WTC11 (cell line): ENCODE data around the gene ZNF764. TPM values are rescaled to one million over a fixed set of nuclear protein-coding genes. Genes with fewer than 3 reads are reported as not detected.

Experiments used
- ATAC-seq: fragments of 200-7000 bp; cut with Tn5 transposase; 2 replicates; pipeline ENCODE4 v1.10.0; 2021; ENCODE audit warnings: mild to moderate bottlenecking, moderate library complexity
- Bru-seq: library from RNA; stranded (reverse); fragments of 400-500 nt; gene quantifications from one replicate; lab custom pipeline; 2021; lab: Mats Ljungman, UMichigan
- CTCF ChIA-PET: fragments of 300-600 bp; sonication (Branson Sonifier 250); formaldehyde crosslinking; loops from one replicate; lab custom pipeline; 2021; ENCODE audit warnings: antibody characterized with exemption; lab: Charles Lee
- POLR2A ChIA-PET: fragments of 350-600 bp; sonication (Branson Sonifier 250); formaldehyde crosslinking; loops from one replicate; lab custom pipeline; 2021; ENCODE audit warnings: antibody characterized with exemption; lab: Charles Lee
- DNase-seq: peaks from one replicate; pipeline ENCODE4 v3.0.0; 2021; ENCODE audit warnings: low spot score
- H3K27ac Mint-ChIP-seq: 2 replicates; pipeline ENCODE4 v1.8.0; 2021; ENCODE audit warnings: mixed read lengths
- H3K27me3 Mint-ChIP-seq: 2 replicates; pipeline ENCODE4 v1.8.0; 2021; ENCODE audit warnings: low read depth, mild to moderate bottlenecking, moderate library complexity, mixed read lengths
- H3K36me3 Mint-ChIP-seq: 2 replicates; pipeline ENCODE4 v1.8.0; 2021; ENCODE audit warnings: mixed read lengths
- H3K4me1 Mint-ChIP-seq: 2 replicates; pipeline ENCODE4 v1.8.0; 2022; ENCODE audit warnings: mixed read lengths
- H3K4me3 Mint-ChIP-seq: 2 replicates; pipeline ENCODE4 v1.8.0; 2021; ENCODE audit warnings: mild to moderate bottlenecking, moderate library complexity, mixed read lengths
- H3K9me3 Mint-ChIP-seq: 2 replicates; pipeline ENCODE4 v1.8.0; 2021; ENCODE audit warnings: mixed read lengths
- CBFB ChIP-seq: sonication (generic); formaldehyde crosslinking; IDR thresholded peaks from 2 replicates; pipeline ENCODE4 v1.8.1; 2022; ENCODE audit warnings: mild to moderate bottlenecking, low read depth, missing genetic modification reagents
- ETV6 ChIP-seq: sonication (generic); formaldehyde crosslinking; IDR thresholded peaks from 2 replicates; pipeline ENCODE4 v1.8.1; 2022; ENCODE audit warnings: mild to moderate bottlenecking, missing genetic modification reagents
- FOXK1 ChIP-seq: sonication (generic); formaldehyde crosslinking; IDR thresholded peaks from 2 replicates; pipeline ENCODE4 v1.8.0; 2022; ENCODE audit warnings: mild to moderate bottlenecking, moderate library complexity, missing genetic modification reagents
- JUN ChIP-seq: sonication (generic); formaldehyde crosslinking; IDR thresholded peaks from 2 replicates; pipeline ENCODE4 v1.8.0; 2023; ENCODE audit warnings: mild to moderate bottlenecking, missing genetic modification reagents
- KAT7 ChIP-seq: sonication (generic); formaldehyde crosslinking; IDR thresholded peaks from 2 replicates; pipeline ENCODE4 v1.8.1; 2023; ENCODE audit warnings: missing genetic modification reagents, mild to moderate bottlenecking, borderline replicate concordance
- NFATC4 ChIP-seq: fragments of 250-450 bp; sonication (Bioruptor Pico); IDR thresholded peaks from 2 replicates; pipeline ENCODE4 v1.9.0; 2021; ENCODE audit warnings: mild to moderate bottlenecking
- NR1H2 ChIP-seq: sonication (generic); formaldehyde crosslinking; IDR thresholded peaks from 2 replicates; pipeline ENCODE4 v1.9.0; 2021; ENCODE audit warnings: mild to moderate bottlenecking, moderate library complexity, missing genetic modification reagents
- NR2C2 ChIP-seq: sonication (generic); formaldehyde crosslinking; IDR thresholded peaks from 2 replicates; pipeline ENCODE4 v1.8.0; 2022; ENCODE audit warnings: mild to moderate bottlenecking, missing genetic modification reagents
- NR3C1 ChIP-seq: sonication (generic); formaldehyde crosslinking; conservative IDR thresholded peaks from 2 replicates; pipeline ENCODE4 v1.8.1; 2023; ENCODE audit warnings: low read depth, mild to moderate bottlenecking, missing genetic modification reagents
- RELA ChIP-seq: sonication (generic); formaldehyde crosslinking; IDR thresholded peaks from 2 replicates; pipeline ENCODE4 v1.8.1; 2022; ENCODE audit warnings: missing genetic modification reagents, mild to moderate bottlenecking, borderline replicate concordance
- RORB ChIP-seq: fragments of 250-450 bp; sonication (Bioruptor Pico); IDR thresholded peaks from 2 replicates; pipeline ENCODE4 v1.9.0; 2021; ENCODE audit warnings: mild to moderate bottlenecking
- SP1 ChIP-seq: sonication (generic); formaldehyde crosslinking; conservative IDR thresholded peaks from 2 replicates; pipeline ENCODE4 v1.8.1; 2022; ENCODE audit warnings: missing genetic modification reagents
- TEAD1 ChIP-seq: sonication (generic); formaldehyde crosslinking; IDR thresholded peaks from 2 replicates; pipeline ENCODE4 v1.8.0; 2022; ENCODE audit warnings: mild to moderate bottlenecking, missing genetic modification reagents
- ZBTB21 ChIP-seq: sonication (generic); formaldehyde crosslinking; IDR thresholded peaks from 2 replicates; pipeline ENCODE4 v1.8.1; 2023; ENCODE audit warnings: mild to moderate bottlenecking, missing genetic modification reagents, borderline replicate concordance
- ZNF317 ChIP-seq: sonication (generic); formaldehyde crosslinking; IDR thresholded peaks from 2 replicates; pipeline ENCODE4 v1.8.1; 2023; ENCODE audit warnings: low read depth, mild to moderate bottlenecking, moderate library complexity, missing genetic modification reagents, borderline replicate concordance
- ZNF416 ChIP-seq: fragments of 250-450 bp; sonication (Bioruptor Pico); IDR thresholded peaks from 2 replicates; pipeline ENCODE4 v1.9.0; 2021; ENCODE audit warnings: mild to moderate bottlenecking, inconsistent platforms
- long read RNA-seq, 3 experiments: library from RNA in 1 of 3; library from capped mRNA in 1 of 3; library from polyadenylated mRNA in 1 of 3; unstranded in 2 of 3; stranded (forward) in 1 of 3; transcript quantifications; one replicate each; pipeline ENCODE4 v2.0.0, GENCODE V29; 2021
- total RNA-seq: library from RNA; stranded (reverse); gene quantifications from 3 replicates; pipeline ENCODE4 v1.2.3, GENCODE V29; 2021
- TF ChIP-seq, protein P1 (sequence below): sonication (generic); formaldehyde crosslinking; IDR thresholded peaks from 2 replicates; pipeline ENCODE4 v1.8.1; 2023; ENCODE audit warnings: mild to moderate bottlenecking, missing genetic modification reagents
- TF ChIP-seq, protein P2 (sequence below): sonication (generic); formaldehyde crosslinking; IDR thresholded peaks from 2 replicates; pipeline ENCODE4 v1.8.0; 2023; ENCODE audit warnings: mild to moderate bottlenecking, missing genetic modification reagents
- TF ChIP-seq, protein P3 (sequence below): sonication (generic); formaldehyde crosslinking; IDR thresholded peaks from 2 replicates; pipeline ENCODE4 v1.8.1; 2023; ENCODE audit warnings: mild to moderate bottlenecking, missing genetic modification reagents, moderate library complexity
- TF ChIP-seq, protein P4 (sequence below): sonication (generic); formaldehyde crosslinking; IDR thresholded peaks from 2 replicates; pipeline ENCODE4 v1.8.0; 2022; ENCODE audit warnings: mild to moderate bottlenecking, missing genetic modification reagents
- TF ChIP-seq, protein P5 (sequence below): sonication (generic); formaldehyde crosslinking; IDR thresholded peaks from 2 replicates; pipeline ENCODE4 v1.8.1; 2023; ENCODE audit warnings: mild to moderate bottlenecking, moderate library complexity, missing genetic modification reagents
- TF ChIP-seq, protein P6 (sequence below): sonication (generic); formaldehyde crosslinking; IDR thresholded peaks from 2 replicates; pipeline ENCODE4 v1.8.0; 2023; ENCODE audit warnings: missing genetic modification reagents, mild to moderate bottlenecking, borderline replicate concordance

Gene ZNF764
- total RNA-seq: 9.0 to 10.4 TPM (median 9.1 TPM) in 3 replicates
- percentile 78 among the genes with signal in this experiment for Bru-seq, nascent RNA
- long read RNA-seq, experiment 1, transcript ZNF764-202 (3 exons, 2,970 nt): minor isoform, 5 of 21 reads
- long read RNA-seq, experiment 1, transcript ZNF764-203 (2 exons, 949 nt): major isoform, 8 of 21 reads
- long read RNA-seq, experiment 1, partial matches to known transcripts: 4 of 21 reads
- long read RNA-seq, experiment 1, other reads (novel, unspliced or antisense): 3 of 21 reads
- long read RNA-seq, experiment 2: 0 reads
- long read RNA-seq, experiment 3: 0 reads

DNA sequence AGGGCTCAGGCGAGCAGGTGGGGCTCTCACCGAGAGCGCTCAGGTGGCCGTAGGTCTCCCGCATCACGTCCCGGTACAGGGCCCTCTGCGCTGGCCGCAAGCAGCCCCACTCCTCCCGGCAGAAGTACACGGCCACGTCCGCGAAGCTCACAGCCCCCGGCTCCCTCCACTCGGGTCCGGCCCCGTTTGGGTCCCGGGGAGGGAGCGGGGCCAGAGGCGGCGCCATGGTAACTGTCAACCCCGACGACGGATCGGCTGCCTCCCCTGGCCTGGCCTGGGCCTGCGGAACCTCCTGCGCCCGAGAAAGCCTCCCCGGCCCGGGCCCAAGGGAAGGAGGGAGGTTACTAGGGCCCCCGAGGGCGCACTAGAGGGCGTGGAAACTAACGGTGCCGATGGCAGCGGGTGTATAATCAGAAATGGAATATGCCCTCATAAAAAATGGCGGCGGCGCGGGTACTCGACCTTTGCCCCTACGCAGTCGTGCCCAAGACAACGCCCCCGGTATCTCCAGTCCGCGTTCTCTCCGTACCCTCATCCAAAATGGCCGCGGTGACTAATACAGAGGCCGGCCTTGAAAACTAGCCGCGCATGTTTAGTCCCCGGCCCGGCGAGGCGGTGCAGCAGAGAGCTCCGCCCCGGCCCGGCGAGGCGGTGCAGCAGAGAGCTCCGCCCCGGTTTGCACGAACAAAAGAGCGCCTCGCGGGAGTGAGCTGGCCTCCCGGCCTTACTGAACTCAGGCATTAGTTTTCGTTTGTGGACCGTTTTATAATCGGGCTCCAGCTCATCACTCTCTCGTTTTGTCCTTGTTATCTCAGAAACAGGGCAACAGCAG is at the start of gene ZNF764:
TSS of gene ZNF764 (minus strand) at position 418 of the 832 bp plus-strand sequence. CDS start at position 226, 192 bp downstream.
- H3K27me3 Mint-ChIP-seq: peaks cover 17% of the 10 kb centered on the region
- H3K4me1 Mint-ChIP-seq: peaks cover 29% of the 10 kb centered on the region
- peaks cover 16% of the 10 kb centered on the region for H3K36me3 Mint-ChIP-seq
- no peaks in the 10 kb centered on the region for H3K9me3 Mint-ChIP-seq
- ChIA-PET POLR2A (interaction anchor here (0.5 to 3.5 kb wide), 12 partner anchors 13 to 655 kb away, joined by 3 to 42 read pairs (median 4); partner anchors contain the start of genes DCTPP1, PRR14, ZNF48 and ZNF688), CTCF (interaction anchor here (0.5 to 2.8 kb wide), 19 partner anchors 8 to 446 kb away, joined by 3 to 39 read pairs (median 3); partner anchors contain the start of genes DCTPP1, ZNF688, ZNF689 and ZNF747)
- DNase-seq (peak; percentile 96), ATAC-seq (peak; percentile 94)
- peak within 1 kb of the TSS; percentile 98 for H3K27ac Mint-ChIP-seq
- H3K4me3 Mint-ChIP-seq: peak within 1 kb of the TSS; percentile 77
- TF ChIP-seq ETV6 (CRISPR knock-in tag): peak; percentile 62
- TF ChIP-seq JUN (CRISPR knock-in tag): no peak
- no peak for TF ChIP-seq ZNF317 (CRISPR knock-in tag)
- TF ChIP-seq, protein P1, sequence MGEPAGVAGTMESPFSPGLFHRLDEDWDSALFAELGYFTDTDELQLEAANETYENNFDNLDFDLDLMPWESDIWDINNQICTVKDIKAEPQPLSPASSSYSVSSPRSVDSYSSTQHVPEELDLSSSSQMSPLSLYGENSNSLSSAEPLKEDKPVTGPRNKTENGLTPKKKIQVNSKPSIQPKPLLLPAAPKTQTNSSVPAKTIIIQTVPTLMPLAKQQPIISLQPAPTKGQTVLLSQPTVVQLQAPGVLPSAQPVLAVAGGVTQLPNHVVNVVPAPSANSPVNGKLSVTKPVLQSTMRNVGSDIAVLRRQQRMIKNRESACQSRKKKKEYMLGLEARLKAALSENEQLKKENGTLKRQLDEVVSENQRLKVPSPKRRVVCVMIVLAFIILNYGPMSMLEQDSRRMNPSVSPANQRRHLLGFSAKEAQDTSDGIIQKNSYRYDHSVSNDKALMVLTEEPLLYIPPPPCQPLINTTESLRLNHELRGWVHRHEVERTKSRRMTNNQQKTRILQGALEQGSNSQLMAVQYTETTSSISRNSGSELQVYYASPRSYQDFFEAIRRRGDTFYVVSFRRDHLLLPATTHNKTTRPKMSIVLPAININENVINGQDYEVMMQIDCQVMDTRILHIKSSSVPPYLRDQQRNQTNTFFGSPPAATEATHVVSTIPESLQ (CRISPR knock-in tag): no peak
- 0 out of 2 replicates have a peak, but pooled peaks have one; percentile 8 for TF ChIP-seq TEAD1 (CRISPR knock-in tag)
- no peak; the same call in 1 of the 2 replicates for TF ChIP-seq KAT7 (CRISPR knock-in tag)
- TF ChIP-seq NR3C1 (CRISPR knock-in tag): 0 out of 2 replicates have a peak, but pooled peaks have one; percentile 15
- TF ChIP-seq RORB (CRISPR knock-in tag): no peak
- no peak for TF ChIP-seq CBFB (CRISPR knock-in tag)
- TF ChIP-seq, protein P2, sequence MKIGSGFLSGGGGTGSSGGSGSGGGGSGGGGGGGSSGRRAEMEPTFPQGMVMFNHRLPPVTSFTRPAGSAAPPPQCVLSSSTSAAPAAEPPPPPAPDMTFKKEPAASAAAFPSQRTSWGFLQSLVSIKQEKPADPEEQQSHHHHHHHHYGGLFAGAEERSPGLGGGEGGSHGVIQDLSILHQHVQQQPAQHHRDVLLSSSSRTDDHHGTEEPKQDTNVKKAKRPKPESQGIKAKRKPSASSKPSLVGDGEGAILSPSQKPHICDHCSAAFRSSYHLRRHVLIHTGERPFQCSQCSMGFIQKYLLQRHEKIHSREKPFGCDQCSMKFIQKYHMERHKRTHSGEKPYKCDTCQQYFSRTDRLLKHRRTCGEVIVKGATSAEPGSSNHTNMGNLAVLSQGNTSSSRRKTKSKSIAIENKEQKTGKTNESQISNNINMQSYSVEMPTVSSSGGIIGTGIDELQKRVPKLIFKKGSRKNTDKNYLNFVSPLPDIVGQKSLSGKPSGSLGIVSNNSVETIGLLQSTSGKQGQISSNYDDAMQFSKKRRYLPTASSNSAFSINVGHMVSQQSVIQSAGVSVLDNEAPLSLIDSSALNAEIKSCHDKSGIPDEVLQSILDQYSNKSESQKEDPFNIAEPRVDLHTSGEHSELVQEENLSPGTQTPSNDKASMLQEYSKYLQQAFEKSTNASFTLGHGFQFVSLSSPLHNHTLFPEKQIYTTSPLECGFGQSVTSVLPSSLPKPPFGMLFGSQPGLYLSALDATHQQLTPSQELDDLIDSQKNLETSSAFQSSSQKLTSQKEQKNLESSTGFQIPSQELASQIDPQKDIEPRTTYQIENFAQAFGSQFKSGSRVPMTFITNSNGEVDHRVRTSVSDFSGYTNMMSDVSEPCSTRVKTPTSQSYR (CRISPR knock-in tag): peak; percentile 33; the same call in 1 of the 2 replicates
- TF ChIP-seq, protein P3, sequence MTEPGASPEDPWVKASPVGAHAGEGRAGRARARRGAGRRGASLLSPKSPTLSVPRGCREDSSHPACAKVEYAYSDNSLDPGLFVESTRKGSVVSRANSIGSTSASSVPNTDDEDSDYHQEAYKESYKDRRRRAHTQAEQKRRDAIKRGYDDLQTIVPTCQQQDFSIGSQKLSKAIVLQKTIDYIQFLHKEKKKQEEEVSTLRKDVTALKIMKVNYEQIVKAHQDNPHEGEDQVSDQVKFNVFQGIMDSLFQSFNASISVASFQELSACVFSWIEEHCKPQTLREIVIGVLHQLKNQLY (CRISPR knock-in tag): no peak
- TF ChIP-seq, protein P4, sequence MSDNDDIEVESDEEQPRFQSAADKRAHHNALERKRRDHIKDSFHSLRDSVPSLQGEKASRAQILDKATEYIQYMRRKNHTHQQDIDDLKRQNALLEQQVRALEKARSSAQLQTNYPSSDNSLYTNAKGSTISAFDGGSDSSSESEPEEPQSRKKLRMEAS (CRISPR knock-in tag): peak; percentile 70
- TF ChIP-seq, protein P5, sequence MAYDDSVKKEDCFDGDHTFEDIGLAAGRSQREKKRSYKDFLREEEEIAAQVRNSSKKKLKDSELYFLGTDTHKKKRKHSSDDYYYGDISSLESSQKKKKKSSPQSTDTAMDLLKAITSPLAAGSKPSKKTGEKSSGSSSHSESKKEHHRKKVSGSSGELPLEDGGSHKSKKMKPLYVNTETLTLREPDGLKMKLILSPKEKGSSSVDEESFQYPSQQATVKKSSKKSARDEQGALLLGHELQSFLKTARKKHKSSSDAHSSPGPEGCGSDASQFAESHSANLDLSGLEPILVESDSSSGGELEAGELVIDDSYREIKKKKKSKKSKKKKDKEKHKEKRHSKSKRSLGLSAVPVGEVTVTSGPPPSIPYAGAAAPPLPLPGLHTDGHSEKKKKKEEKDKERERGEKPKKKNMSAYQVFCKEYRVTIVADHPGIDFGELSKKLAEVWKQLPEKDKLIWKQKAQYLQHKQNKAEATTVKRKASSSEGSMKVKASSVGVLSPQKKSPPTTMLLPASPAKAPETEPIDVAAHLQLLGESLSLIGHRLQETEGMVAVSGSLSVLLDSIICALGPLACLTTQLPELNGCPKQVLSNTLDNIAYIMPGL: peak; percentile 80
- TF ChIP-seq, protein P6, sequence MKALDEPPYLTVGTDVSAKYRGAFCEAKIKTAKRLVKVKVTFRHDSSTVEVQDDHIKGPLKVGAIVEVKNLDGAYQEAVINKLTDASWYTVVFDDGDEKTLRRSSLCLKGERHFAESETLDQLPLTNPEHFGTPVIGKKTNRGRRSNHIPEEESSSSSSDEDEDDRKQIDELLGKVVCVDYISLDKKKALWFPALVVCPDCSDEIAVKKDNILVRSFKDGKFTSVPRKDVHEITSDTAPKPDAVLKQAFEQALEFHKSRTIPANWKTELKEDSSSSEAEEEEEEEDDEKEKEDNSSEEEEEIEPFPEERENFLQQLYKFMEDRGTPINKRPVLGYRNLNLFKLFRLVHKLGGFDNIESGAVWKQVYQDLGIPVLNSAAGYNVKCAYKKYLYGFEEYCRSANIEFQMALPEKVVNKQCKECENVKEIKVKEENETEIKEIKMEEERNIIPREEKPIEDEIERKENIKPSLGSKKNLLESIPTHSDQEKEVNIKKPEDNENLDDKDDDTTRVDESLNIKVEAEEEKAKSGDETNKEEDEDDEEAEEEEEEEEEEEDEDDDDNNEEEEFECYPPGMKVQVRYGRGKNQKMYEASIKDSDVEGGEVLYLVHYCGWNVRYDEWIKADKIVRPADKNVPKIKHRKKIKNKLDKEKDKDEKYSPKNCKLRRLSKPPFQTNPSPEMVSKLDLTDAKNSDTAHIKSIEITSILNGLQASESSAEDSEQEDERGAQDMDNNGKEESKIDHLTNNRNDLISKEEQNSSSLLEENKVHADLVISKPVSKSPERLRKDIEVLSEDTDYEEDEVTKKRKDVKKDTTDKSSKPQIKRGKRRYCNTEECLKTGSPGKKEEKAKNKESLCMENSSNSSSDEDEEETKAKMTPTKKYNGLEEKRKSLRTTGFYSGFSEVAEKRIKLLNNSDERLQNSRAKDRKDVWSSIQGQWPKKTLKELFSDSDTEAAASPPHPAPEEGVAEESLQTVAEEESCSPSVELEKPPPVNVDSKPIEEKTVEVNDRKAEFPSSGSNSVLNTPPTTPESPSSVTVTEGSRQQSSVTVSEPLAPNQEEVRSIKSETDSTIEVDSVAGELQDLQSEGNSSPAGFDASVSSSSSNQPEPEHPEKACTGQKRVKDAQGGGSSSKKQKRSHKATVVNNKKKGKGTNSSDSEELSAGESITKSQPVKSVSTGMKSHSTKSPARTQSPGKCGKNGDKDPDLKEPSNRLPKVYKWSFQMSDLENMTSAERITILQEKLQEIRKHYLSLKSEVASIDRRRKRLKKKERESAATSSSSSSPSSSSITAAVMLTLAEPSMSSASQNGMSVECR: 0 out of 2 replicates have a peak, but pooled peaks have one; percentile 27
- TF ChIP-seq NR2C2 (CRISPR knock-in tag): peak; percentile 91
- TF ChIP-seq ZNF416 (CRISPR knock-in tag): no peak
- no peak for TF ChIP-seq ZBTB21
- TF ChIP-seq NR1H2: no peak
- no peak for TF ChIP-seq RELA (CRISPR knock-in tag)
- TF ChIP-seq SP1 (CRISPR knock-in tag): peak; percentile 80
- peak; percentile 74; the same call in 1 of the 2 replicates for TF ChIP-seq FOXK1 (CRISPR knock-in tag)
- TF ChIP-seq NFATC4 (CRISPR knock-in tag): no peak
